Natural killer cell (primary cell): Measurements from ENCODE around the gene EID2B. TPM values are rescaled to one million over a fixed set of nuclear protein-coding genes. Genes with fewer than 3 reads are reported as not detected.
A peak's percentile ranks its signal among the peaks of the same experiment; 100 is the strongest.

Experiments used
- ATAC-seq, 3 donors: fragments of 150-1000 bp in 2 of 3; fragments of 200-7000 bp in 1 of 3; cut with Tn5 transposase; 1 replicate in 1 of 3; 2 replicates in 2 of 3; pipeline ENCODE4 v1.10.0; 2021; ENCODE audit warnings: mild to moderate bottlenecking in 2 of 3, moderate library complexity in 2 of 3
- DNase-seq, 2 donors: peaks; one replicate each; pipeline versions ENCODE4 v3.0.0 to v3.0.0-alpha.2; 2013 to 2021; ENCODE audit warnings: mixed read lengths in 1 of 2
- H3K27ac ChIP-seq: one replicate; pipeline ENCODE4 v1.5.1; 2013; ENCODE audit warnings: mild to moderate bottlenecking, low read length
- H3K27me3 ChIP-seq: one replicate; pipeline ENCODE4 v1.6.1; 2013; ENCODE audit warnings: low read length; ENCODE audit not compliant: control insufficient read depth, insufficient read depth
- H3K36me3 ChIP-seq: one replicate; pipeline ENCODE4 v1.6.1; 2013; ENCODE audit warnings: low read length; ENCODE audit not compliant: control insufficient read depth, insufficient read depth
- H3K4me1 ChIP-seq: one replicate; pipeline ENCODE4 v1.6.1; 2013; ENCODE audit warnings: low read length; ENCODE audit not compliant: control insufficient read depth, insufficient read depth
- H3K4me3 ChIP-seq: one replicate; pipeline ENCODE4 v1.5.1; 2013; ENCODE audit warnings: low read length
- H3K9me3 ChIP-seq: one replicate; pipeline ENCODE4 v1.6.1; 2013; ENCODE audit warnings: low read length; ENCODE audit not compliant: control insufficient read depth, insufficient read depth
- H3K27ac Mint-ChIP-seq, 2 donors: one replicate each; pipeline ENCODE4 v1.8.0; 2022; ENCODE audit warnings: mild to moderate bottlenecking in 2 of 2, mixed read lengths in 2 of 2, moderate library complexity in 1 of 2
- H3K27me3 Mint-ChIP-seq, 2 donors: one replicate each; pipeline ENCODE4 v1.8.0; 2022; ENCODE audit warnings: low read depth in 2 of 2, mixed read lengths in 2 of 2
- H3K36me3 Mint-ChIP-seq: one replicate; pipeline ENCODE4 v1.8.0; 2022; ENCODE audit warnings: mixed read lengths
- H3K4me1 Mint-ChIP-seq, 2 donors: one replicate each; pipeline ENCODE4 v1.8.0; 2022; ENCODE audit warnings: mixed read lengths in 2 of 2
- H3K4me3 Mint-ChIP-seq: one replicate; pipeline ENCODE4 v1.8.0; 2022; ENCODE audit warnings: mild to moderate bottlenecking, moderate library complexity, mixed read lengths
- H3K9me3 Mint-ChIP-seq, 2 donors: one replicate each; pipeline ENCODE4 v1.8.0; 2022; ENCODE audit warnings: mixed read lengths in 2 of 2
- CTCF ChIP-seq: fragments of 200-600 bp; IDR thresholded peaks from one replicate; pipeline ENCODE4 v1.8.0; 2022; ENCODE audit warnings: antibody characterized with exemption
- WGBS: methylation state at CpG from one replicate; pipeline ENCODE4 v1.1.7; 2013; ENCODE audit warnings: missing lambda C conversion rate; ENCODE audit not compliant: insufficient coverage; 5-methylcytosine and 5-hydroxymethylcytosine counted together
- intact Hi-C: fragments of 100-400 bp; cut with micrococcal nuclease; formaldehyde crosslinking; loops from one replicate; pipeline ENCODE4 v1.14.2; 2022
- total RNA-seq, 4 donors: library from RNA; stranded (reverse); fragments of 120-200 nt in 1 of 4; gene quantifications; one replicate each; pipeline versions ENCODE4 v1.2.3 to v1.2.4, GENCODE V29; 2013 to 2022

EID2B gene
- total RNA-seq, 3 donors from 2014 or later (not counting 1 experiment from before 2014, with no cell fraction given) = 4.6 to 6.7 (median 5.8) TPM

- Histone ChIP-seq H3K9me3 (no peaks in the 10 kb centered on the region), H3K4me3 (no peak overlapping the region), H3K4me1 (peaks cover 17% of the 10 kb centered on the region), H3K36me3 (no peaks in the 10 kb centered on the region), H3K27me3 (peaks cover 22% of the 10 kb centered on the region), H3K27ac (no peak overlapping the region)
- intact Hi-C loops = no loop called here
- peaks cover 5 to 32% of the 10 kb centered on the region in 2 donors for H3K4me1 Mint-ChIP-seq
- no peak for ATAC-seq
- peak overlapping the region; percentile 56 for H3K4me3 Mint-ChIP-seq
- no peak for TF ChIP-seq CTCF
- H3K27me3 Mint-ChIP-seq = peaks cover 49 to 54% of the 10 kb centered on the region in 2 donors
- no peaks in the 10 kb centered on the region for H3K9me3 Mint-ChIP-seq
- H3K27ac Mint-ChIP-seq = no peak overlapping the region
- 68% methylated on average over 7 of the region's 7 CpGs for WGBS
- no peaks in the 10 kb centered on the region for H3K36me3 Mint-ChIP-seq
- no peak for DNase-seq
These were observed 26.1 kb downstream of the EID2B start for GRCh38 chr19:39506598-39506943.

- ATAC-seq (peak; percentile 84 to 93 (median 91)), DNase-seq (peak; percentile 77 to 92)
- peaks cover 60 to 64% of the 10 kb centered on the region in 2 donors for H3K27me3 Mint-ChIP-seq
- Histone ChIP-seq H3K4me1 (peaks cover 33% of the 10 kb centered on the region), H3K36me3 (no peaks in the 10 kb centered on the region), H3K9me3 (no peaks in the 10 kb centered on the region), H3K27ac (no peak overlapping the region), H3K27me3 (peaks cover 39% of the 10 kb centered on the region), H3K4me3 (no peak overlapping the region)
- no peaks in the 10 kb centered on the region for H3K36me3 Mint-ChIP-seq
- intact Hi-C loops = no loop called here
- H3K27ac Mint-ChIP-seq = peak overlapping the region in 1 of 2 donors; percentile 8
- H3K4me1 Mint-ChIP-seq = peaks cover 19 to 49% of the 10 kb centered on the region in 2 donors
- no peaks in the 10 kb centered on the region for H3K9me3 Mint-ChIP-seq
- peak; percentile 90 for TF ChIP-seq CTCF
- no peak overlapping the region for H3K4me3 Mint-ChIP-seq
- WGBS = 18% methylated on average over 69 of the region's 69 CpGs
These were observed 29.8 kb downstream of the EID2B start for GRCh38 chr19:39502640-39503417.

GRCh38 chr19:39501340-39501739 lies 31.3 kb downstream of the EID2B start:
- H3K4me3 ChIP-seq = no peak overlapping the region
- TF ChIP-seq CTCF = no peak
- no peaks in the 10 kb centered on the region for H3K36me3 Mint-ChIP-seq
- peaks cover 54 to 61% of the 10 kb centered on the region in 2 donors for H3K27me3 Mint-ChIP-seq
- H3K27ac Mint-ChIP-seq = no peak overlapping the region
- peaks cover 39% of the 10 kb centered on the region for H3K27me3 ChIP-seq
- intact Hi-C loops = no loop called here
- H3K36me3 ChIP-seq = no peaks in the 10 kb centered on the region
- 73% methylated on average over 5 of the region's 5 CpGs for WGBS
- peaks cover 26% of the 10 kb centered on the region for H3K4me1 ChIP-seq
- H3K9me3 ChIP-seq = no peaks in the 10 kb centered on the region
- H3K9me3 Mint-ChIP-seq = no peaks in the 10 kb centered on the region
- H3K4me1 Mint-ChIP-seq = peaks cover 19 to 39% of the 10 kb centered on the region in 2 donors
- no peak for ATAC-seq
- DNase-seq = no peak
- no peak overlapping the region for H3K27ac ChIP-seq
- H3K4me3 Mint-ChIP-seq = no peak overlapping the region

GRCh38 chr19:39500543-39500942 lies 32.1 kb downstream of the EID2B start:
- no peak overlapping the region for H3K27ac Mint-ChIP-seq
- Histone ChIP-seq H3K36me3 (no peaks in the 10 kb centered on the region), H3K4me3 (no peak overlapping the region), H3K27me3 (peaks cover 38% of the 10 kb centered on the region), H3K9me3 (no peaks in the 10 kb centered on the region), H3K4me1 (peaks cover 26% of the 10 kb centered on the region), H3K27ac (no peak overlapping the region)
- TF ChIP-seq CTCF = no peak
- no peaks in the 10 kb centered on the region for H3K9me3 Mint-ChIP-seq
- DNase-seq (no peak), ATAC-seq (no peak)
- no peak overlapping the region for H3K4me3 Mint-ChIP-seq
- intact Hi-C loops = no loop called here
- peaks cover 55 to 59% of the 10 kb centered on the region in 2 donors for H3K27me3 Mint-ChIP-seq
- H3K36me3 Mint-ChIP-seq = no peaks in the 10 kb centered on the region
- peaks cover 19 to 37% of the 10 kb centered on the region in 2 donors for H3K4me1 Mint-ChIP-seq
- 48% methylated on average over 2 of the region's 4 CpGs for WGBS
